GM12872 (cell line): ENCODE results near the gene TRIM46.

Source experiments
- TF ChIP-seq, protein P1 (sequence below): IDR thresholded peaks from 3 replicates; pipeline ENCODE4 v1.5.1; 2011; ENCODE audit warnings: low read depth, mild to moderate bottlenecking, low read length, moderate library complexity; ENCODE audit not compliant: insufficient read depth

The TRIM46 gene

GRCh38 chr1:155127967-155128754, 45.5 kb upstream of the TRIM46 start:
- TF ChIP-seq, protein P1, sequence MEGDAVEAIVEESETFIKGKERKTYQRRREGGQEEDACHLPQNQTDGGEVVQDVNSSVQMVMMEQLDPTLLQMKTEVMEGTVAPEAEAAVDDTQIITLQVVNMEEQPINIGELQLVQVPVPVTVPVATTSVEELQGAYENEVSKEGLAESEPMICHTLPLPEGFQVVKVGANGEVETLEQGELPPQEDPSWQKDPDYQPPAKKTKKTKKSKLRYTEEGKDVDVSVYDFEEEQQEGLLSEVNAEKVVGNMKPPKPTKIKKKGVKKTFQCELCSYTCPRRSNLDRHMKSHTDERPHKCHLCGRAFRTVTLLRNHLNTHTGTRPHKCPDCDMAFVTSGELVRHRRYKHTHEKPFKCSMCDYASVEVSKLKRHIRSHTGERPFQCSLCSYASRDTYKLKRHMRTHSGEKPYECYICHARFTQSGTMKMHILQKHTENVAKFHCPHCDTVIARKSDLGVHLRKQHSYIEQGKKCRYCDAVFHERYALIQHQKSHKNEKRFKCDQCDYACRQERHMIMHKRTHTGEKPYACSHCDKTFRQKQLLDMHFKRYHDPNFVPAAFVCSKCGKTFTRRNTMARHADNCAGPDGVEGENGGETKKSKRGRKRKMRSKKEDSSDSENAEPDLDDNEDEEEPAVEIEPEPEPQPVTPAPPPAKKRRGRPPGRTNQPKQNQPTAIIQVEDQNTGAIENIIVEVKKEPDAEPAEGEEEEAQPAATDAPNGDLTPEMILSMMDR, result no peak

- TF ChIP-seq, protein P1, result no peak
These were observed 44.7 kb upstream of the TRIM46 start for GRCh38 chr1:155128755-155129473.

DNA sequence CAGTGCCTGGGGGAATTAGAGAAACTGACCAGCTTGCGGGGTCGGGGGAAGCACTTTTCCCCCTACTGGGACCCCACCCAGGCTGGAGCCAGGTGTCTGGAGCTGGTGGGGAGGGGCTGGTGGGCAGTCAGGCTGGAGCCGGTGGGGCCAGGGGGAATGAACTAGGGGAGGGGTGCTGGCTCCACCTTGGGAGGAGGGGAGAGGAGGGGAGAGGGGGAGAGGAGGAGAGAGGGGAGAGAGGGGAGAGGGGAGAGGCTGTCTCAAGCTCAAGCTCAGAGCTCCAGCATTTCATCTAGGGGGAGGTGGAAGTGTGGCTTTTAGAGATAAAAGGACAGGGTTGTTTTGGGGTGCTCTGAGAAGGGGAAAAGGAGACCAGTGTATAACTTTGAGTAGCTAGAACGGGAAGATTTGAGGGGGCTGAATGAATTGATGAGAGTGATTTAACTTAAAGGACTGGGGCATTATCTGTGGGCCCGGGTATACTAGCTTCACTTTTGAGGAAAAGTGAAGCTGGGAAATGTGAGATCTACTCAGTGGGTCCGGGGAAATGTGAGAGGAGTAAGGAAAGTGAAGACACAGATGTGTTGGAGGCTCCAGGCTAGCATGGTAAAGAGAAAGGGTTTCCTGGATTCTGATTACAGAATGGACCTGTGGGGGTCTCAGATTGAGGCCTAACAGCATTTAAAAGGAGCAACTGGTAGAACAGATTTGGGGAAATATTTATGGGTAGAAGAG, 43.2 kb upstream of the TRIM46 start:
- TF ChIP-seq, protein P1, result no peak

- TF ChIP-seq, protein P1, result no peak
These were observed 42.4 kb upstream of the TRIM46 start for GRCh38 chr1:155131285-155131684.

- TF ChIP-seq, protein P1, result no peak
These were observed 41.8 kb upstream of the TRIM46 start for GRCh38 chr1:155131856-155132255.

DNA sequence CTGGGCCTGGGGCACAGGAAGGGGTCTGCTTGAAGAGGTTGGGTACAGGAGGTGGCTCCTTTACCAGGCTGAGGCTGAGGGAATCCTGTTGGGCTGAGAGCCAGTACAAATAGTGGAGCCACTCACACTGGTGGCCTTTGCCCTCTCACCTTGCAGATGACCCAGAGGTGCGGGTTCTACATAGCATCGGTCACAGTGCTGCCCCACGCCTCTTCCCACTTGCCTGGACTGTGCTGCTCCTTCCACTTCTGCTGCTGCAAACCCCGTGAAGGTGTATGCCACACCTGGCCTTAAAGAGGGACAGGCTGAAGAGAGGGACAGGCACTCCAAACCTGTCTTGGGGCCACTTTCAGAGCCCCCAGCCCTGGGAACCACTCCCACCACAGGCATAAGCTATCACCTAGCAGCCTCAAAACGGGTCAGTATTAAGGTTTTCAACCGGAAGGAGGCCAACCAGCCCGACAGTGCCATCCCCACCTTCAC, 39.8 kb upstream of the TRIM46 start:
- TF ChIP-seq, protein P1, result no peak

- TF ChIP-seq, protein P1, result no peak
These were observed 39.3 kb upstream of the TRIM46 start for GRCh38 chr1:155134322-155134721.
